ENCODE results near the gene USP48. TPM values are rescaled to one million over a fixed set of nuclear protein-coding genes. Genes with fewer than 3 reads are reported as not detected.

USP48 gene
- total RNA-seq, 1 experiment from 2014 or later, result 49.1 TPM

- Histone ChIP-seq H3K4me3 (ENCODE audit: low read depth, low read length) (no peak overlapping the region), H3K9me3 (no peaks in the 10 kb centered on the region), H3K4me1 (no peaks in the 10 kb centered on the region), H3K27me3 (replicated peaks; ENCODE audit: control insufficient read depth, insufficient read depth, low read length) (no peaks in the 10 kb centered on the region), H3K36me3 (ENCODE audit: control insufficient read depth, insufficient read depth, low read length) (peaks cover 7% of the 10 kb centered on the region)
- CTCF ChIA-PET, result no interaction called here
- no TSS peak for BruUV-seq (replicated peaks)
- H3K4me1 Mint-ChIP-seq (ENCODE audit: low read depth, unreplicated experiment), result no peaks in the 10 kb centered on the region
- H3K4me3 Mint-ChIP-seq (ENCODE audit: unreplicated experiment), result no peak overlapping the region
- POLR2A ChIA-PET, result no interaction called here
- H3K27ac Mint-ChIP-seq (ENCODE audit: unreplicated experiment), result peak overlapping the region; percentile 42
- H3K27me3 Mint-ChIP-seq (ENCODE audit: insufficient read depth, unreplicated experiment), result no peaks in the 10 kb centered on the region
- H3K36me3 Mint-ChIP-seq (ENCODE audit: insufficient read depth, unreplicated experiment), result peaks cover 81% of the 10 kb centered on the region
- no peak for DNase-seq
- intact Hi-C loops (cut with micrococcal nuclease; ENCODE audit: unreplicated experiment), result no loop called here
- H3K9me3 Mint-ChIP-seq (ENCODE audit: unreplicated experiment), result no peaks in the 10 kb centered on the region
- TF ChIP-seq CTCF (IDR thresholded peaks at IDR 0.05; ENCODE audit: insufficient read depth in 1 of 2, low read depth in 1 of 2, low read length in 1 of 2, severe bottlenecking in 1 of 2, unreplicated experiment in 1 of 2), result no peak
These were observed 48.0 kb upstream of the USP48 start for GRCh38 chr1:21830792-21831453.

GRCh38 chr1:21829294-21829693 lies 46.3 kb upstream of the USP48 start:
- no peak overlapping the region for H3K27ac Mint-ChIP-seq (ENCODE audit: unreplicated experiment)
- no peaks in the 10 kb centered on the region for H3K4me1 Mint-ChIP-seq (ENCODE audit: low read depth, unreplicated experiment)
- ChIA-PET CTCF (no interaction called here), POLR2A (no interaction called here)
- H3K4me3 Mint-ChIP-seq (ENCODE audit: unreplicated experiment), result no peak overlapping the region
- H3K4me3 ChIP-seq (ENCODE audit: low read depth, low read length), result no peak overlapping the region
- H3K36me3 Mint-ChIP-seq (ENCODE audit: insufficient read depth, unreplicated experiment), result peaks cover 65% of the 10 kb centered on the region
- no peaks in the 10 kb centered on the region for H3K9me3 ChIP-seq
- H3K27me3 ChIP-seq (replicated peaks; ENCODE audit: control insufficient read depth, insufficient read depth, low read length), result no peaks in the 10 kb centered on the region
- H3K27me3 Mint-ChIP-seq (ENCODE audit: insufficient read depth, unreplicated experiment), result no peaks in the 10 kb centered on the region
- TF ChIP-seq CTCF (IDR thresholded peaks at IDR 0.05; ENCODE audit: insufficient read depth in 1 of 2, low read depth in 1 of 2, low read length in 1 of 2, severe bottlenecking in 1 of 2, unreplicated experiment in 1 of 2), result no peak
- H3K9me3 Mint-ChIP-seq (ENCODE audit: unreplicated experiment), result no peaks in the 10 kb centered on the region
- BruUV-seq (replicated peaks), result no TSS peak
- DNase-seq, result no peak
- no peaks in the 10 kb centered on the region for H3K4me1 ChIP-seq
- H3K36me3 ChIP-seq (ENCODE audit: control insufficient read depth, insufficient read depth, low read length), result peaks cover 2% of the 10 kb centered on the region; the same call in 1 of the 2 replicates
- intact Hi-C loops (cut with micrococcal nuclease; ENCODE audit: unreplicated experiment), result no loop called here

GRCh38 chr1:21828506-21829210 lies 45.7 kb upstream of the USP48 start:
- no TSS peak for BruUV-seq (replicated peaks)
- no peak for DNase-seq
- ChIA-PET CTCF (no interaction called here), POLR2A (no interaction called here)
- Mint-ChIP-seq H3K36me3 (ENCODE audit: insufficient read depth, unreplicated experiment) (peaks cover 62% of the 10 kb centered on the region), H3K4me1 (ENCODE audit: low read depth, unreplicated experiment) (no peaks in the 10 kb centered on the region), H3K4me3 (ENCODE audit: unreplicated experiment) (no peak overlapping the region), H3K27ac (ENCODE audit: unreplicated experiment) (no peak overlapping the region), H3K27me3 (ENCODE audit: insufficient read depth, unreplicated experiment) (no peaks in the 10 kb centered on the region), H3K9me3 (ENCODE audit: unreplicated experiment) (no peaks in the 10 kb centered on the region)
- Histone ChIP-seq H3K9me3 (no peaks in the 10 kb centered on the region), H3K27me3 (replicated peaks; ENCODE audit: control insufficient read depth, insufficient read depth, low read length) (no peaks in the 10 kb centered on the region), H3K36me3 (ENCODE audit: control insufficient read depth, insufficient read depth, low read length) (peaks cover 2% of the 10 kb centered on the region; the same call in 1 of the 2 replicates), H3K4me1 (no peaks in the 10 kb centered on the region), H3K4me3 (ENCODE audit: low read depth, low read length) (no peak overlapping the region)
- intact Hi-C loops (cut with micrococcal nuclease; ENCODE audit: unreplicated experiment), result no loop called here
- TF ChIP-seq CTCF (IDR thresholded peaks at IDR 0.05; ENCODE audit: insufficient read depth in 1 of 2, low read depth in 1 of 2, low read length in 1 of 2, severe bottlenecking in 1 of 2, unreplicated experiment in 1 of 2), result no peak

All from Caco-2 (cell line).